Breast epithelium (tissue), 3 donors: ENCODE results near the gene XPO6.

ENCODE experiments used
- POLR2A ChIP-seq: fragments of 450-650 bp; IDR thresholded peaks from one replicate; pipeline ENCODE4 v1.6.1; 2016; ENCODE audit warnings: antibody characterized with exemption, mild to moderate bottlenecking, moderate library complexity
- POLR2AphosphoS5 ChIP-seq, 3 donors: sonication (generic); formaldehyde crosslinking; IDR thresholded peaks; one replicate each; pipeline ENCODE4 v1.6.1; 2017; ENCODE audit warnings: antibody characterized with exemption in 3 of 3
- TF ChIP-seq, protein P1 (sequence below), 3 donors: fragments of 450-650 bp; IDR thresholded peaks; one replicate each; pipeline ENCODE4 v1.5.1; 2016 to 2017; ENCODE audit warnings: antibody characterized with exemption in 3 of 3, mild to moderate bottlenecking in 3 of 3, moderate library complexity in 3 of 3

DNA sequence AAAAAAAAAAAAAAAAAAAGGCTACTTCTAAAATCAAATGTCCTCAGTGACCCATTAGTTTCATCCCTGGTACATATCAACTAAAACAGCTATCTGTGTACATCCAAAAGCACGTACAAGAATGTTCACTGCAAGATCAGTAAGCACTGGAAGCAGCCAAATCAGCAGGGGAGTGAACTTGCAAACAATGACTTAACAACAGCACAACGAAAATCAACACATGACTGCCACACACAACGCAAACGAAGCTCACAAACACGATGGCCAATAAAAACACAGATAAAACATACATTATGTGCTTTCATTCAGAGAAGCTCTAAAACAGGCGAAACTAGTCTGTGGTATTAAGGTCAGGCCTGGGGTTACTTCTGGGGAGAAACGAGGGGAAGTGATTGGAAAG is 60.6 kb downstream of the XPO6 start:
- TF ChIP-seq, protein P1, sequence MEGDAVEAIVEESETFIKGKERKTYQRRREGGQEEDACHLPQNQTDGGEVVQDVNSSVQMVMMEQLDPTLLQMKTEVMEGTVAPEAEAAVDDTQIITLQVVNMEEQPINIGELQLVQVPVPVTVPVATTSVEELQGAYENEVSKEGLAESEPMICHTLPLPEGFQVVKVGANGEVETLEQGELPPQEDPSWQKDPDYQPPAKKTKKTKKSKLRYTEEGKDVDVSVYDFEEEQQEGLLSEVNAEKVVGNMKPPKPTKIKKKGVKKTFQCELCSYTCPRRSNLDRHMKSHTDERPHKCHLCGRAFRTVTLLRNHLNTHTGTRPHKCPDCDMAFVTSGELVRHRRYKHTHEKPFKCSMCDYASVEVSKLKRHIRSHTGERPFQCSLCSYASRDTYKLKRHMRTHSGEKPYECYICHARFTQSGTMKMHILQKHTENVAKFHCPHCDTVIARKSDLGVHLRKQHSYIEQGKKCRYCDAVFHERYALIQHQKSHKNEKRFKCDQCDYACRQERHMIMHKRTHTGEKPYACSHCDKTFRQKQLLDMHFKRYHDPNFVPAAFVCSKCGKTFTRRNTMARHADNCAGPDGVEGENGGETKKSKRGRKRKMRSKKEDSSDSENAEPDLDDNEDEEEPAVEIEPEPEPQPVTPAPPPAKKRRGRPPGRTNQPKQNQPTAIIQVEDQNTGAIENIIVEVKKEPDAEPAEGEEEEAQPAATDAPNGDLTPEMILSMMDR (IDR thresholded peaks at IDR 0.05) = no peak
- no peak for TF ChIP-seq POLR2A
- TF ChIP-seq POLR2AphosphoS5 (IDR thresholded peaks at IDR 0.05) = no peak
